B cell (primary cell): ENCODE results near the gene GNA12. TPM values are rescaled to one million over a fixed set of nuclear protein-coding genes. Genes with fewer than 3 reads are reported as not detected.

ENCODE experiments used
- ATAC-seq: fragments of 200-7000 bp; cut with Tn5 transposase; one replicate; pipeline ENCODE4 v1.10.0; 2021; ENCODE audit warnings: low read depth, mild to moderate bottlenecking, moderate number of reproducible peaks, moderate library complexity
- CTCF ChIA-PET: fragments of 350-600 bp; sonication (Branson Sonifier 250); formaldehyde crosslinking; loops from one replicate; lab custom pipeline; 2021; ENCODE audit warnings: antibody characterized with exemption, inconsistent platforms; lab: Charles Lee
- POLR2A ChIA-PET: fragments of 350-600 bp; sonication (Branson Sonifier 250); formaldehyde crosslinking; loops from one replicate; lab custom pipeline; 2021; ENCODE audit warnings: antibody characterized with exemption; lab: Charles Lee
- DNase-seq: peaks from one replicate; pipeline ENCODE4 v3.0.0; 2013
- H2AFZ ChIP-seq: 2 replicates; pipeline ENCODE4 v1.6.1; 2012; ENCODE audit warnings: mild to moderate bottlenecking, low read depth, low read length; ENCODE audit not compliant: insufficient read depth, poor library complexity, severe bottlenecking
- H3K27ac ChIP-seq, 2 donors: 1 replicate in 1 of 2; 2 replicates in 1 of 2; pipeline ENCODE4 v1.5.1; 2012 to 2013; ENCODE audit warnings: low read length in 2 of 2, mild to moderate bottlenecking in 2 of 2, moderate library complexity in 1 of 2
- H3K27me3 ChIP-seq, 4 experiments: fragments of 200-600 bp in 1 of 4; sonication (generic) in 1 of 4; replicated peaks in 1 of 4; 1 replicate in 2 of 4; 2 replicates in 2 of 4; pipeline versions ENCODE4 v1.6.1 to v1.7.0; 2013 to 2016; ENCODE audit warnings: low read length in 3 of 4, mild to moderate bottlenecking in 2 of 4, mixed read lengths in 1 of 4, moderate library complexity in 1 of 4; ENCODE audit not compliant: insufficient read depth in 4 of 4, control insufficient read depth in 3 of 4; ENCODE audit errors: control extremely low read depth in 1 of 4
- H3K36me3 ChIP-seq, 2 experiments: replicated peaks in 1 of 2; 1 replicate in 1 of 2; 2 replicates in 1 of 2; pipeline versions ENCODE4 v1.6.1 to v1.7.1; 2013; ENCODE audit warnings: low read length in 1 of 2; ENCODE audit not compliant: insufficient read depth in 2 of 2, control insufficient read depth in 1 of 2; ENCODE audit errors: control extremely low read depth in 1 of 2, extremely low read depth in 1 of 2
- H3K4me1 ChIP-seq, 2 donors: fragments of 200-600 bp in 1 of 2; sonication (generic) in 1 of 2; 1 replicate in 1 of 2; 2 replicates in 1 of 2; pipeline versions ENCODE4 v1.5.1 to v1.6.1; 2013 to 2017; ENCODE audit warnings: low read length in 2 of 2; ENCODE audit not compliant: control insufficient read depth in 2 of 2, insufficient read depth in 2 of 2
- H3K4me2 ChIP-seq: replicated peaks from 2 replicates; pipeline ENCODE3; 2012; ENCODE audit warnings: mild to moderate bottlenecking, low read depth, low read length; ENCODE audit not compliant: poor library complexity, severe bottlenecking
- H3K4me3 ChIP-seq, 5 experiments: fragments of 200-600 bp in 1 of 5; sonication (generic) in 1 of 5; 1 replicate in 3 of 5; 2 replicates in 2 of 5; pipeline versions ENCODE4 v1.5.1 to v1.7.0; 2011 to 2016; ENCODE audit warnings: low read length in 4 of 5, mild to moderate bottlenecking in 4 of 5, low read depth in 2 of 5, control low read depth in 1 of 5, moderate library complexity in 1 of 5; ENCODE audit not compliant: insufficient read depth in 1 of 5; ENCODE audit errors: control extremely low read depth in 1 of 5, extremely low read depth in 1 of 5
- H3K79me2 ChIP-seq: fragments of 200-600 bp; sonication (generic); one replicate; pipeline ENCODE4 v1.6.0; 2016; ENCODE audit warnings: low read length; ENCODE audit not compliant: control insufficient read depth, insufficient read depth
- H3K9ac ChIP-seq: fragments of 200-600 bp; sonication (generic); 2 replicates; pipeline ENCODE4 v1.6.1; 2017; ENCODE audit warnings: mild to moderate bottlenecking, low read length, moderate library complexity
- H3K9me3 ChIP-seq, 3 donors: one replicate each; pipeline versions ENCODE4 v1.6.1 to v1.7.1; 2013; ENCODE audit warnings: low read length in 2 of 3; ENCODE audit not compliant: control insufficient read depth in 2 of 3, insufficient read depth in 1 of 3; ENCODE audit errors: control extremely low read depth in 1 of 3
- H4K20me1 ChIP-seq: 2 replicates; pipeline ENCODE4 v1.6.0; 2012; ENCODE audit warnings: mild to moderate bottlenecking, low read length; ENCODE audit not compliant: insufficient read depth, control insufficient read depth, poor library complexity, severe bottlenecking
- H3K27ac Mint-ChIP-seq: one replicate; pipeline ENCODE4 v1.8.0; 2021; ENCODE audit warnings: mixed read lengths
- H3K27me3 Mint-ChIP-seq: one replicate; pipeline ENCODE4 v1.8.0; 2021; ENCODE audit warnings: mixed read lengths
- H3K4me1 Mint-ChIP-seq: one replicate; pipeline ENCODE4 v1.8.0; 2021; ENCODE audit warnings: mixed read lengths
- H3K4me3 Mint-ChIP-seq: one replicate; pipeline ENCODE4 v1.8.0; 2021; ENCODE audit warnings: mixed read lengths
- H3K9me3 Mint-ChIP-seq: one replicate; pipeline ENCODE4 v1.8.0; 2022; ENCODE audit warnings: mixed read lengths; ENCODE audit not compliant: insufficient read depth
- EZH2 ChIP-seq: IDR thresholded peaks from 2 replicates; pipeline ENCODE4 v1.6.1; 2012; ENCODE audit warnings: borderline replicate concordance, low read depth, mild to moderate bottlenecking, moderate library complexity, low read length; ENCODE audit not compliant: insufficient read depth, poor library complexity, severe bottlenecking
- WGBS: methylation state at CpG from one replicate; pipeline ENCODE4 v1.1.5; 2013; ENCODE audit warnings: missing lambda C conversion rate; ENCODE audit not compliant: insufficient coverage; 5-methylcytosine and 5-hydroxymethylcytosine counted together
- intact Hi-C: fragments of 100-400 bp; cut with micrococcal nuclease; formaldehyde crosslinking; loops from one replicate; pipeline ENCODE4 v1.10.0; 2022
- polyA minus RNA-seq: library from RNA; depleted of rRNA, polyadenylated mRNA; stranded (reverse); fragments of >200 nt; gene quantifications from 2 replicates; pipeline ENCODE4 v1.2.3, GENCODE V29; 2012
- polyA plus RNA-seq: library from polyadenylated mRNA; depleted of rRNA; stranded (reverse); fragments of >200 nt; gene quantifications from 2 replicates; pipeline ENCODE4 v1.2.3, GENCODE V29; 2012
- total RNA-seq, 2 donors: library from RNA; stranded (reverse); fragments of 120-200 nt in 1 of 2; gene quantifications; 1 replicate in 1 of 2; 2 replicates in 1 of 2; pipeline versions ENCODE4 v1.2.3 to v1.2.4, GENCODE V29; 2013 to 2022
- TF ChIP-seq, protein P1 (sequence below): fragments of 200-600 bp; IDR thresholded peaks from one replicate; pipeline ENCODE4 v1.8.0; 2022; ENCODE audit warnings: antibody characterized with exemption, mild to moderate bottlenecking

The GNA12 gene, protein sequence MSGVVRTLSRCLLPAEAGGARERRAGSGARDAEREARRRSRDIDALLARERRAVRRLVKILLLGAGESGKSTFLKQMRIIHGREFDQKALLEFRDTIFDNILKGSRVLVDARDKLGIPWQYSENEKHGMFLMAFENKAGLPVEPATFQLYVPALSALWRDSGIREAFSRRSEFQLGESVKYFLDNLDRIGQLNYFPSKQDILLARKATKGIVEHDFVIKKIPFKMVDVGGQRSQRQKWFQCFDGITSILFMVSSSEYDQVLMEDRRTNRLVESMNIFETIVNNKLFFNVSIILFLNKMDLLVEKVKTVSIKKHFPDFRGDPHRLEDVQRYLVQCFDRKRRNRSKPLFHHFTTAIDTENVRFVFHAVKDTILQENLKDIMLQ
- total RNA-seq (110 and 114 TPM in 2 replicates), polyA plus RNA-seq (34.6 and 41.5 TPM in 2 replicates), polyA minus RNA-seq (23.7 and 38.5 TPM in 2 replicates)
- 7.7 TPM for total RNA-seq (2013)

- Mint-ChIP-seq H3K27me3 (no peaks in the 10 kb centered on the region), H3K4me1 (peaks cover 50% of the 10 kb centered on the region), H3K9me3 (no peaks in the 10 kb centered on the region), H3K4me3 (peak within 1 kb of the TSS; percentile 95), H3K27ac (peak within 1 kb of the TSS; percentile 80)
- H3K9me3 ChIP-seq: peaks cover 0 to 3% (median 0%) of the 10 kb centered on the region in 3 donors
- peak within 1 kb of the TSS; percentile 95 for H3K4me2 ChIP-seq
- H3K27ac ChIP-seq: peak within 1 kb of the TSS in 1 of 2 donors; percentile 53
- ATAC-seq: peak; percentile 93
- intact Hi-C loops: loop anchor here (1.0 to 5.0 kb wide), 6 partner anchors 72 to 392 kb away; partner anchors contain the start of genes CARD11 and TTYH3
- peaks cover 41% of the 10 kb centered on the region for H3K79me2 ChIP-seq
- peaks cover 0 to 4% of the 10 kb centered on the region in 2 experiments for H3K36me3 ChIP-seq
- H3K9ac ChIP-seq: peak within 1 kb of the TSS; percentile 75
- no peaks in the 10 kb centered on the region for H3K27me3 ChIP-seq
- DNase-seq: peak; percentile 98
- POLR2A ChIA-PET: no interaction called here
- peak within 1 kb of the TSS; percentile 86 for H2AFZ ChIP-seq
- no peaks in the 10 kb centered on the region for H4K20me1 ChIP-seq
- CTCF ChIA-PET: interaction anchor here (0.8 to 1.4 kb wide), 4 partner anchors 20 to 134 kb away, joined by 3 to 5 read pairs (median 4); no protein-coding TSS in a partner anchor
- H3K4me1 ChIP-seq: peaks cover 34 to 44% of the 10 kb centered on the region in 2 donors
- WGBS: under 1% methylated on average over 77 of the region's 79 CpGs
- H3K4me3 ChIP-seq: peak within 1 kb of the TSS; percentile 50 to 70 (median 65)
- TF ChIP-seq, protein P1, sequence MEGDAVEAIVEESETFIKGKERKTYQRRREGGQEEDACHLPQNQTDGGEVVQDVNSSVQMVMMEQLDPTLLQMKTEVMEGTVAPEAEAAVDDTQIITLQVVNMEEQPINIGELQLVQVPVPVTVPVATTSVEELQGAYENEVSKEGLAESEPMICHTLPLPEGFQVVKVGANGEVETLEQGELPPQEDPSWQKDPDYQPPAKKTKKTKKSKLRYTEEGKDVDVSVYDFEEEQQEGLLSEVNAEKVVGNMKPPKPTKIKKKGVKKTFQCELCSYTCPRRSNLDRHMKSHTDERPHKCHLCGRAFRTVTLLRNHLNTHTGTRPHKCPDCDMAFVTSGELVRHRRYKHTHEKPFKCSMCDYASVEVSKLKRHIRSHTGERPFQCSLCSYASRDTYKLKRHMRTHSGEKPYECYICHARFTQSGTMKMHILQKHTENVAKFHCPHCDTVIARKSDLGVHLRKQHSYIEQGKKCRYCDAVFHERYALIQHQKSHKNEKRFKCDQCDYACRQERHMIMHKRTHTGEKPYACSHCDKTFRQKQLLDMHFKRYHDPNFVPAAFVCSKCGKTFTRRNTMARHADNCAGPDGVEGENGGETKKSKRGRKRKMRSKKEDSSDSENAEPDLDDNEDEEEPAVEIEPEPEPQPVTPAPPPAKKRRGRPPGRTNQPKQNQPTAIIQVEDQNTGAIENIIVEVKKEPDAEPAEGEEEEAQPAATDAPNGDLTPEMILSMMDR: no peak
- no peak for TF ChIP-seq EZH2
Measured at GRCh38 chr7:2844153-2845033, at the start of gene GNA12. TSS of gene GNA12 (minus strand) at chr7:2844308. CDS start at chr7:2844161, 147 bp downstream.
